Brain microvascular endothelial cell (primary cell): ENCODE measurements around the gene DDX17.

Source experiments
- DNase-seq: peaks from one replicate; pipeline ENCODE4 v3.0.0-alpha.2; 2020
- H3K27ac ChIP-seq: fragments of 250-450 bp; sonication (Bioruptor Pico); 2 replicates; pipeline ENCODE4 v1.5.1; 2020; ENCODE audit warnings: mild to moderate bottlenecking, moderate library complexity
- H3K27me3 ChIP-seq: fragments of 250-450 bp; sonication (Bioruptor Pico); replicated peaks from 2 replicates; pipeline ENCODE4 v1.5.1; 2020; ENCODE audit warnings: mild to moderate bottlenecking
- H3K36me3 ChIP-seq: fragments of 250-450 bp; sonication (Bioruptor Pico); replicated peaks from 2 replicates; pipeline ENCODE4 v1.5.1; 2020; ENCODE audit warnings: mild to moderate bottlenecking
- H3K4me3 ChIP-seq: 2 replicates; pipeline ENCODE4 v1.5.1; 2011; ENCODE audit warnings: low read depth, mild to moderate bottlenecking, control low read depth, low read length, moderate library complexity
- in situ Hi-C: cut with HindIII; loops from 2 replicates; pipeline ENCODE4 v1.10.0; 2017; ENCODE audit warnings: low sequenced_read_pairs, low pct_ligation_motif_present
- TF ChIP-seq, protein P1 (sequence below): IDR thresholded peaks from 2 replicates; pipeline ENCODE4 v1.5.1; 2011; ENCODE audit warnings: low read depth, mild to moderate bottlenecking, moderate library complexity, low read length, control low read depth, inconsistent platforms; ENCODE audit errors: missing control alignments

DDX17 gene

DNA sequence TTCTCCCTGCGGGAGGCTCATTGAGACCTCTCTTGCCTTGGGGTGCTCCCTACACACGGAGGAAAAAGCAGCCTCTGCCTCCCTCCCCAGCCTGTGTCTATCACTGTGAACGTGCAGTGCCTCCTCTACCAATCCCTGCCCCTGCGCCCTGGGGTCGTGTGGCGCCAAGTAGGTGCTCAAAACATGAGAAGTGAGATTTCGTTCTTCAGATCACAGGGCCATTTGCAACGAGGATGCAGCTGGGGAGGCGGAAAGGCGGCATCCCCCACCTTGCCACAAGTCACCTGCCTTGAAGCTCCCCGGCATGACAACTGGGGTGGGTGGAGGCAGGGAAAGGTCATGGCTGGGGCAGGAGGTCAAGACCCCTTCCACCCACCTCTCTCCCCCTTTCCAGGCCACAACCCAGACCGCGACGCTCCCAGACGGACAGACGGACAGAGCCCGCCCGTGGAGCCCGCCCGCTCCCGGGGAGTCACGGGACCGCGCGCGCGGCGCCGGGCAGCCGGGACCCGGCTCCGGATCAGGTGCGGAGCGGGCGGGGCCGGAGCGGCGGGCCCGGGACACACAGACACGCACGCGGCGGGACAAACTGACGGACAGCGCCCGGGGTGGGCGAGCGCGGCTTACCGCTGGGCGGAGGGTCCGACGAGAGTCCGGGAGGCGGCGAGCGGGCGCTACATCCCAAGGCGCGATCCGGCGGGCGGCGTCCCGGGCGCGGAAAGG is 51.6 kb downstream of the DDX17 start:
- TF ChIP-seq, protein P1, sequence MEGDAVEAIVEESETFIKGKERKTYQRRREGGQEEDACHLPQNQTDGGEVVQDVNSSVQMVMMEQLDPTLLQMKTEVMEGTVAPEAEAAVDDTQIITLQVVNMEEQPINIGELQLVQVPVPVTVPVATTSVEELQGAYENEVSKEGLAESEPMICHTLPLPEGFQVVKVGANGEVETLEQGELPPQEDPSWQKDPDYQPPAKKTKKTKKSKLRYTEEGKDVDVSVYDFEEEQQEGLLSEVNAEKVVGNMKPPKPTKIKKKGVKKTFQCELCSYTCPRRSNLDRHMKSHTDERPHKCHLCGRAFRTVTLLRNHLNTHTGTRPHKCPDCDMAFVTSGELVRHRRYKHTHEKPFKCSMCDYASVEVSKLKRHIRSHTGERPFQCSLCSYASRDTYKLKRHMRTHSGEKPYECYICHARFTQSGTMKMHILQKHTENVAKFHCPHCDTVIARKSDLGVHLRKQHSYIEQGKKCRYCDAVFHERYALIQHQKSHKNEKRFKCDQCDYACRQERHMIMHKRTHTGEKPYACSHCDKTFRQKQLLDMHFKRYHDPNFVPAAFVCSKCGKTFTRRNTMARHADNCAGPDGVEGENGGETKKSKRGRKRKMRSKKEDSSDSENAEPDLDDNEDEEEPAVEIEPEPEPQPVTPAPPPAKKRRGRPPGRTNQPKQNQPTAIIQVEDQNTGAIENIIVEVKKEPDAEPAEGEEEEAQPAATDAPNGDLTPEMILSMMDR = no peak
- Histone ChIP-seq H3K27me3 (peaks cover 63% of the 10 kb centered on the region), H3K27ac (no peak overlapping the region), H3K36me3 (no peaks in the 10 kb centered on the region), H3K4me3 (no peak overlapping the region)
- in situ Hi-C loops = no loop called here
- no peak for DNase-seq

DNA sequence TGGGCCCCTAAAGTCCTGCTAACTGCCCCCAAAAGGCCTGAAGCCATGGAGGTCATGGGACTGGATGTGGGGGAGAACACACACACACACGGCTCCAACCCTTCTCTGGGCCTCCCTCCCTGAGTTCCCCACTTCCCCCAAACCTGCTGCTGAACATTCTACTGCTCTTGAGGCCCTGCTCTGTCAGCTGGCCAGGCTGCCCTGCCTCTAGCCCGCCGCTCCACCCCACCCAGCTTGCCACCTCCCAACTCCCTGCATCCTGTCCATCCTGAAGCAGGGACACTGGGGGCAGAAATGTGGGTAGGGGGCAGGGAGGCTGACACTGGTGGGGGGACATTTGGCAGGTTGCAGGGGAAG is 52.1 kb downstream of the DDX17 start:
- Histone ChIP-seq H3K36me3 (no peaks in the 10 kb centered on the region), H3K27me3 (peaks cover 61% of the 10 kb centered on the region), H3K27ac (no peak overlapping the region), H3K4me3 (no peak overlapping the region)
- no peak for DNase-seq
- in situ Hi-C loops = no loop called here
- TF ChIP-seq, protein P1 = no peak

DNA sequence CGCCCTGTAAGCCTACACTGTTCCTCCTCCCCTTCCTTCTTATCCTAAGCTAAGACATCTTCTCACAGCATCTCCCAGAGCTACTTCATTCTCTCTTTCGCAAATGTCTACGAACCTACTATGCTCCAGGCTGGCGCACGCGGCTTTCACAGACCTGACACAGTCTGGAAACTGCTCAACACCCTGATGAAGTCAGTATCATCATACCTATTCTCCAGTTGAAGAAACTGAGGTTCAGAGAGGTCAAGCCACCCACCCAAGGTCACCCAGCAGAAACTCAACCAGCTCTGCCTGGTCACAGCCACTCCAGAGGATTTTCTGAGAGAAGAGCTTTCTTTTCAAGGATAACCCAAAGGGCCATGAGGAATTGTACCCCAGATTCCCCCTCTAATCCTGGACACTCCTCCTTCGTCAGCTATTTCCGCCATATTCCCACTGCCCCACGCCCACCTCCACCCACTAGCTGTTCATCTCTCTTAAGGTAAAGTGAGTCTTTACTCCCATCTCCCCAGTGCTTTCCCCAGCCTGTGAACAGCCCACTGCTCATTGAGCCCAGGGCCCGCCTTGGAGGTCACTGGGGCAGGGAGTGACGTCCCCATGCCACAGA is 52.9 kb downstream of the DDX17 start:
- DNase-seq = no peak
- TF ChIP-seq, protein P1 = no peak
- no peak overlapping the region for H3K27ac ChIP-seq
- in situ Hi-C loops = no loop called here
- peaks cover 58% of the 10 kb centered on the region for H3K27me3 ChIP-seq
- H3K36me3 ChIP-seq = no peaks in the 10 kb centered on the region
- no peak overlapping the region for H3K4me3 ChIP-seq

DNA sequence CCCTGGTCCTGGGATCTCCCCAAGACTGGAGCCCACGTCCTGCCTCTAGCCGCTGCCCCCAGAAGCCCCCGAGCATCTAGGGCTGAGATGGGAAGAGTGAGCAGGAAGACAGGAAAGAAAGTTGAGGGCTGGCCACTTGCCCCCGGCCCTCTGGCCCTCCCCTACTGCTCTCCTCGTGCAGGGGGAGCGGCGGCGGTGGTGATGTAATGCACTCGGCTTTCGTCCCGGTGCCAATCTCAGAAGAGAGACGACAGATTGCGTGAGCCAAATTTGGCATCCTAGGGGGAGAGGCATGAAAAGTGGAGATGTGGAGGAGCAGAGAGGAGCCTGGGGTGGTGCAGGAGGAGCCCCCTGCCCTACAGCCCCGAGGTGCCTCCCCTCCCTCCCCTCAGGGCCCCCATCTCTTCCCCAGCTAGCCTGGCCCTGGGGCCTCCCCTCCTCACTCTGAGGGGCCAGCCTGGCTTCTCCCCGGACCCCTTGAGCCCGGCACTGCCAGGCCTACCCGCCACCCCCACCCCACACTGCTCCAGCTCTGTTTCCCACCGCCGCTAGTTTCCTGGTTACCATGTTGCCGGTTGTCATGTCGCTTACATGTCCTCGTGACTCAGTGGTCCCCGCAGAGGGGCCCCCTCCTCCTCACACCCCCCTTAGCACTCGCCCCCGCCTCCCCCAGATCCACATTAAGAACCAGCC is 53.6 kb downstream of the DDX17 start:
- in situ Hi-C loops = no loop called here
- H3K27ac ChIP-seq = no peak overlapping the region
- TF ChIP-seq, protein P1 = no peak
- H3K27me3 ChIP-seq = peaks cover 56% of the 10 kb centered on the region
- no peaks in the 10 kb centered on the region for H3K36me3 ChIP-seq
- no peak for DNase-seq
- H3K4me3 ChIP-seq = no peak overlapping the region

DNA sequence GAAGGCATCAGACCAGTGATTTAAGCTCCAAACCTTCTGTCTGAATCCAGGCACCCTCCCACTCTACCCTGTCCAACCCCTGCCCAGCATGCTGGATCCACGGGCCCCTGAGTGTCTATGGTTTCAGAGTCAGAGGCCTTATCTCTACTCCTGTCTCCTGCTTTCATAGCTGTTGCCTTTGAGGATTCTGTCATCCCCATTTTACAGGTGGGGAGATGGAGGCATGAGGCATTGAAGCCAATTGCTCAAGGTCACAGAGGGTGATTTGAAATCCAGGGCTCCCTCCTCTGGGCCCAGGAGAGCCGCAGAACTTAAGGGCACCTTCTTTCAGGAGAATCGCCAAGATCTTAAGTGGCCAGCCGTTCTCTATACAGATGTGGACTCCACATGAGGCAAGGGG is 54.2 kb downstream of the DDX17 start:
- DNase-seq = no peak
- H3K27me3 ChIP-seq = peaks cover 56% of the 10 kb centered on the region
- in situ Hi-C loops = no loop called here
- TF ChIP-seq, protein P1 = no peak
- H3K27ac ChIP-seq = no peak overlapping the region
- H3K36me3 ChIP-seq = no peaks in the 10 kb centered on the region
- H3K4me3 ChIP-seq = no peak overlapping the region
